ENCODE results near the gene ZGPAT.

Gene ZGPAT

DNA sequence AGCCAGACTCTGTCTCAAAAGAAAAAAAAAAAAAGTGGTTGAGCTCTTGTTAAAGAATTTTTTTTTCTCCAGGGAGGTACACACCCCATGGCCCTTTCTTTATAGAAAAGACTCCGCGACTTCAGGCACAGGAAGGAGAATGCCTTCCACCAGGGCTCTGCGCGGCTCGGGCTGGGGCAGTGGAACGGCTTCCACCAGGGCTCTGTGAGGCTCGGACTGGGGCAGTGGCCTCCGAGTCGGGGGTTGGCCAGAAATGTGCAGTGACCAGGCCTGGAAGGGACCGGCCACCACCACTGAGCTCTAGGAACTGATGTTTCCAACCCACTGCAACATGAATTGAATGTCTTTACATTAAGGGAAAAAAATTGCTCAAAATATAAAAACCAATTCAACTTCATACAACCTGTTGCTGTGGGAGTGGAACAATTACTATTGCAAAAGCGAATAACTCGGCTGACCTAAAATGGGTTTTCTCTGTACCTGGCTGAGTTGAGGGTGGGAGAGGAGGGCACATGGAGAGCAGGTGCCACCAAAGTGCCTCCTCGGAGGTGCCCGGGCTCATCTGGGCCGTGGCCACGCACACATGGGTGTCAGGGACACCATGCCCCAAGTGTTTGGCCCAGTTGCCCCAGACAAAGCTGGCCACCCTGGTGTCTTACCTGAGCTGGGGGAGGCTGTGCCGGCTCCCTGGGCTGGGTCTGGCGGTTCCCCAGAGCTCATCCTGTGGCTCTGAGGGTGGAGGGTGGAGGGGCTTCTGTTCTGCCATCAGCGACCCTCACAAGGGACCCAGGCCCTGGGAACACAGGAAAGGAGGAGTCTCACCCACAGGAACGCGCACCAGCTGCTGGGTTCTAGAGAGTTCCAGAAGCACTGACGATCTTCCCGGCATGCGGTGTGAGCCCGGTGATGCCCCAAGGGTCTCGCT is 61.0 kb downstream of the ZGPAT start:
- no peak for DNase-seq (ENCODE audit: extremely low spot score)
- TF ChIP-seq, protein P1, sequence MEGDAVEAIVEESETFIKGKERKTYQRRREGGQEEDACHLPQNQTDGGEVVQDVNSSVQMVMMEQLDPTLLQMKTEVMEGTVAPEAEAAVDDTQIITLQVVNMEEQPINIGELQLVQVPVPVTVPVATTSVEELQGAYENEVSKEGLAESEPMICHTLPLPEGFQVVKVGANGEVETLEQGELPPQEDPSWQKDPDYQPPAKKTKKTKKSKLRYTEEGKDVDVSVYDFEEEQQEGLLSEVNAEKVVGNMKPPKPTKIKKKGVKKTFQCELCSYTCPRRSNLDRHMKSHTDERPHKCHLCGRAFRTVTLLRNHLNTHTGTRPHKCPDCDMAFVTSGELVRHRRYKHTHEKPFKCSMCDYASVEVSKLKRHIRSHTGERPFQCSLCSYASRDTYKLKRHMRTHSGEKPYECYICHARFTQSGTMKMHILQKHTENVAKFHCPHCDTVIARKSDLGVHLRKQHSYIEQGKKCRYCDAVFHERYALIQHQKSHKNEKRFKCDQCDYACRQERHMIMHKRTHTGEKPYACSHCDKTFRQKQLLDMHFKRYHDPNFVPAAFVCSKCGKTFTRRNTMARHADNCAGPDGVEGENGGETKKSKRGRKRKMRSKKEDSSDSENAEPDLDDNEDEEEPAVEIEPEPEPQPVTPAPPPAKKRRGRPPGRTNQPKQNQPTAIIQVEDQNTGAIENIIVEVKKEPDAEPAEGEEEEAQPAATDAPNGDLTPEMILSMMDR (IDR thresholded peaks at IDR 0.05; ENCODE audit: control extremely low read depth, extremely low read depth, low read depth, missing control alignments), result no peak
- POLR2A ChIA-PET, result interaction anchor here (0.6 kb wide), 1 partner anchor 242 kb away, joined by 3 read pairs; no protein-coding TSS in a partner anchor
- CTCF ChIA-PET, result interaction anchor here (1.2 to 2.2 kb wide), 3 partner anchors 15 to 19 kb away, joined by 3 to 7 read pairs (median 3); no protein-coding TSS in a partner anchor

DNA sequence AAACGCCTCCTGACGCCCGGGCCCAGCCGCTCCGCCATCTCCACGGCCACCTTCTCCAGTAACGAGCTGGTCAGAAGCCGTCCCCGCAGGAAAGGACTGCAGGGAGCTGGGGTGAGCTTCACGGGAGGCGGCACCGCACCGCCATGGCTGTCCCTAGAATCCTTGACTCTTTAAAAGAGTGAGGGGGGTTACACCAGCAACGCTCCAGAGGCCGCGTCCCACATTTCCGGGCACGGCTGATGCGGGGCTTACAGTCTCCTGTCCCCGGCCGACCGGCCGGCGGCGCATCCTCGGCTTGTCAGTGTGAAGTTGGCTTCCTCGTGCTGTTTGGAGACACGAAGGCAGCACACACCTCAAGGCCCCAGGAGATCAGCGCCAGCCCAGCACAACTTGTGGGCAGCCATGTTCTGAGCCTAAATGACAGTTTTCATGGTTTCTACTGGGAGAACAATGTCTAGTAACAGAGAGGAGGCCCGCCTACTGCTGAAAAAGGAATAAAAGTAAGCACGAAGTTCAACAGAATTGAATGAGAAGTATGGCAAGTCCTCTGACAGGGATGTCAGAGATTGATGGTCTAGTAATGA is 62.1 kb downstream of the ZGPAT start:
- CTCF ChIA-PET, result interaction anchor here (2.2 kb wide), 1 partner anchor 16 kb away, joined by 7 read pairs; no protein-coding TSS in a partner anchor
- POLR2A ChIA-PET, result no interaction called here
- no peak for DNase-seq (ENCODE audit: extremely low spot score)
- TF ChIP-seq, protein P1 (IDR thresholded peaks at IDR 0.05; ENCODE audit: control extremely low read depth, extremely low read depth, low read depth, missing control alignments), result no peak

DNA sequence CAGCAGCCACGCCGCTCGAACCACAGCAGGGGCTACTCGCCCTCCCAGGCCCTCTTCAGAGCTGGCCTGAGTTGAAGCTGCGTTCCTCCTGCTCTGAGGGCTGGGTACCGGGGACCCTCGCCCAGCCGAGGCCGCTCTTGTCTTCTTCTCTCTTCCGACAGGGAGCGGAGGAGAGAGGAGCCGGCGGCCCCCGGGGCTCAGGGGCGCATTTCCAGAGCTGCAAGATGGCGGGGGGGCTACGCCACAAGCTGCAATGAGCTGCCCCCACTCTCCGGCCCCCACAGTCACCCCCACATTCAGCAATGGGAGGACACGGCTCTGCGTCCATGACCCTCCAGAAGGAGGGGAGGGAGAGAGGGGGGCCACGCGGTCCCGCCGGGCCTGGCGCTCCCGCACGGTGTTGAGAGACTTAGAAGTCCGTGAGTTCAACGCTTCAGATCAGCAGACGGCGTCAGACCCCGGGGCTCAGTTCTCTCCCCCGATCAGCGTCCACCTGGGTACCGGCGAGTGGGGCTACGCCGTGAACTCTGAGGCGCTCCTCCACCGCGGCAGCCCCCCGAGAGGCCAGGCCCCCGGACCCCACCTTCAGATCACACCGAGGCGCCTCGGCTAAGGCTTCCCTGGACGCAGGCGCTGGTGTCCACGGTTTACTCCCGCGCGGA is 63.3 kb downstream of the ZGPAT start:
- ChIA-PET POLR2A (no interaction called here), CTCF (no interaction called here)
- TF ChIP-seq, protein P1 (IDR thresholded peaks at IDR 0.05; ENCODE audit: control extremely low read depth, extremely low read depth, low read depth, missing control alignments), result no peak
- no peak for DNase-seq (ENCODE audit: extremely low spot score)

DNA sequence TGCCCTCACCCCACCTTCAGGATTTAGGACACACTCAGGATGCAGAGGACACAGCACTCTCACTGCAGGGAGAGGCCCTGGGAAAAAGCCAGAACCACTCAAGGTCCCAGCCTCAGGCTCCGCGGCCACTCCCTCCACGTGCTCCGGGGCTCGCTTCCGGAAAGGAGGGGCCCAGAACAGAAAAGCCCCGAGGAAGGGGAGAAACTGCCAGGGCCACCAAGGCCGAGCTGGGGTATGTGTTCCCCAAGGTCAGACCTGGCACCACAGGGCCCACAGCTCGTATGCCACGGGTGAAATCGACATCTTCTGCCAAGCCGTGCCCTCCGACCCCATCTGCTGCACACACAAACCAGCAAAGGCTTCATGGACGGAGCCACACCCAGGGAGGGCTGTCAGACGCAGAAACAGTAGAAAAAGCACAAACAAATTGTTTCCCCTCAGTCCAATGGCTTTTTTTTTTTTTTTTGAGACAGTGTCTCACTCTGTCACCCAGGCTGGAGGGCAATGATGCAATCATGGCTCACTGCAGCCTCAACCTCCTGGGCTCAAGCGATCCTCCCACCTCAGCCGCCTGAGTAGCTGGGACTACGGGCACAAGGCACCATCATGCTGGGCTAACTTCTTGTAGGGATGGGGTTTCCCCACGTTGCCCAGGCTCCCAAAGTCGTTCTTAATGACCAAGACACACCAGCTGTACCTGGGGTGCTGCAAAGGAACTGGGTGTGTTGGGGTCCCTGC is 65.1 kb downstream of the ZGPAT start:
- TF ChIP-seq, protein P1 (IDR thresholded peaks at IDR 0.05; ENCODE audit: control extremely low read depth, extremely low read depth, low read depth, missing control alignments), result no peak
- POLR2A ChIA-PET, result no interaction called here
- CTCF ChIA-PET, result interaction anchor here (1.0 to 6.4 kb wide), 3 partner anchors 13 to 22 kb away, joined by 3 to 23 read pairs (median 4); no protein-coding TSS in a partner anchor
- no peak for DNase-seq (ENCODE audit: extremely low spot score)

DNA sequence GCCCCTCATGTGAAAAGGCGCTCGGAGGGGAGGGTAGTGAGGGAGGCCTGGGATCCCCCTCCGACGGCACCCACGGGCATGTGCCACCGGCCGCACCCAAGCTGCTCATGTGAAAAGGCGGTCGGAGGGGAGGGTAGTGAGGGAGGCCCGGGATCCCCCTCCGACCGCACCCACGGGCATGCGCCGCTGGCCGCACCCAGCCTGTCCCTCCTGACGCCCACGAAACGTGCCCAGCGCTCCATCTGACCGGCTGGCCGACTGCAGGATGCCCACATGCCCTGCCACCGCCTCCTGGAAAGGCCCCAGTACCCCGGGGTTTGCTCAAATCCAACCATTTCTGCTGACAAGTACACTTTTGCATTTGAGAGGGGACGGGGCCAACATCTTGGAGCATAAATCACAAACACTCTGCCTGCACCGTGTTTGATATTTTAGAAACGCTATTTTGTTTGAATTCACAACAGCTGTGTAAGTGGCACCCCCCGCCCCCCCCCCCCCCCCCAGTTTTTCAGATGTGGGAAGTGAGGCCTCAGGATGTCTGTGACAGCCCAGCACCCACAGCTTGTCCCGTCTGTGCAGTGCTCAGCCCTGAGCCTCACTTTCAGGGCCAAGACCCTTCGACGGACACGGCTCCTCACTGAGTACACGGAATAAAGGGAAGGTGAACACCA is 65.9 kb downstream of the ZGPAT start:
- TF ChIP-seq, protein P1 (IDR thresholded peaks at IDR 0.05; ENCODE audit: control extremely low read depth, extremely low read depth, low read depth, missing control alignments), result no peak
- DNase-seq (ENCODE audit: extremely low spot score), result no peak
- ChIA-PET POLR2A (no interaction called here), CTCF (interaction anchor here (1.0 to 6.4 kb wide), 3 partner anchors 13 to 22 kb away, joined by 3 to 23 read pairs (median 4); no protein-coding TSS in a partner anchor)
